ENCODE results near the gene CEBPZ.

DNA sequence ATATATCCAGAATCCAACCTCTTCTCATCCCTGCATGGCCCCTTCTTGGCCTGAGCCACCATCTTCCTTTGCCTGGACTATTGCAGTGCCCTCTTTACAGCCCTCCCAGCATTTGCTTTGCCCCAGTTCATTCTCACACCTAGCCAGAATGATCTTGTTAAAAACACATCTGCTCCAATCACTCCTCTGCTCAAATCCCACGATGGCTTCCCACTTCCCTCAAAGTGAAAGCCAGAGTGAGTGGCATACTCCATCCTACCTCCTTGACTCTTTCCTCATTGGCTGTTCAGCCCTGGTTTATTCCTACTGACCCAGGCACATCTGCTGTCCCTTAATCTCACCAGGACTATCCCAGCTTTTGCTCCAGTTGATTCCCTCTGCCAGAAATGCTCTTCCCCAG lies 57.7 kb downstream of the CEBPZ start:
- TF ChIP-seq, protein P1, sequence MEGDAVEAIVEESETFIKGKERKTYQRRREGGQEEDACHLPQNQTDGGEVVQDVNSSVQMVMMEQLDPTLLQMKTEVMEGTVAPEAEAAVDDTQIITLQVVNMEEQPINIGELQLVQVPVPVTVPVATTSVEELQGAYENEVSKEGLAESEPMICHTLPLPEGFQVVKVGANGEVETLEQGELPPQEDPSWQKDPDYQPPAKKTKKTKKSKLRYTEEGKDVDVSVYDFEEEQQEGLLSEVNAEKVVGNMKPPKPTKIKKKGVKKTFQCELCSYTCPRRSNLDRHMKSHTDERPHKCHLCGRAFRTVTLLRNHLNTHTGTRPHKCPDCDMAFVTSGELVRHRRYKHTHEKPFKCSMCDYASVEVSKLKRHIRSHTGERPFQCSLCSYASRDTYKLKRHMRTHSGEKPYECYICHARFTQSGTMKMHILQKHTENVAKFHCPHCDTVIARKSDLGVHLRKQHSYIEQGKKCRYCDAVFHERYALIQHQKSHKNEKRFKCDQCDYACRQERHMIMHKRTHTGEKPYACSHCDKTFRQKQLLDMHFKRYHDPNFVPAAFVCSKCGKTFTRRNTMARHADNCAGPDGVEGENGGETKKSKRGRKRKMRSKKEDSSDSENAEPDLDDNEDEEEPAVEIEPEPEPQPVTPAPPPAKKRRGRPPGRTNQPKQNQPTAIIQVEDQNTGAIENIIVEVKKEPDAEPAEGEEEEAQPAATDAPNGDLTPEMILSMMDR (IDR thresholded peaks at IDR 0.05) = no peak
- no peak for TF ChIP-seq POLR2AphosphoS5 (IDR thresholded peaks at IDR 0.05)

All from upper lobe of left lung (tissue), 4 donors.